ENCODE measurements around the gene ATP1B2.

ATP1B2 gene

DNA sequence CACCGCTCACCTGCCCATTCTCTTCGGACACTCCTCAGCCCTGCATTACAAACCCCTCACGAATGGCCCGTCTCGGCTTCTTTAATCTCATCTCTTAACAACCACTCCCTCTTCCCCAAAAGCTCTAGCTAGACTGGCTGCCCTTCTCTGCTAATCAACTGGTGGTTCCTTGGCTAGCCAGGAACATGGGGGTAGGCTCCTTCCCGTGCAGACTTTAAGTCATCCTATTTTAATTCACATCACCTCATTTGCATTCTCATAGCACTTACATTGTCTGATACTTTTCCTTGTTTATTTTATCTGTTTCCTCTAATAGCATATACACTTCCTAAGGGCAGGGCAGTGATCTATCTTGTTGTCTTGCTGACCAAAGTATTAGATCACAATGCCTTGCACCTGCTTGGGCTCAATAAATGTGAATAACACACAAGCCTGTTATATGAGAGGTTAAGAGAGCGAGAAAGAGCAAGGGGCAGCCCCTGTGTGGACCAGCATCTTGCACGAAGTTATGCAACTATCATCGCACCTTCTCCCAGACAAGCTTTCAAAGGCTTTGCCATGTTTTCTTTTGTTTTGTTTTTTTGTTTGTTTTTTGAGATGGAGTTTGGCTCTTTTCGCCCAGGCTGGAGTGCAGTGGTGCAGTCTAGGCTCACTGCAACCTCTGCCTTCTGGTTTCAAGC lies 26.8 kb downstream of the ATP1B2 start:
- peaks cover 3 to 10% (median 9%) of the 10 kb centered on the region in 5 donors for H3K9me3 ChIP-seq (ENCODE audit: control insufficient read depth in 5 of 5, low read length in 5 of 5)
- H3K4me1 ChIP-seq (ENCODE audit: control insufficient read depth in 5 of 5, insufficient read depth in 5 of 5, low read length in 5 of 5), result no peaks in the 10 kb centered on the region
- H3K36me3 ChIP-seq (ENCODE audit: control insufficient read depth in 5 of 5, insufficient read depth in 5 of 5, low read length in 5 of 5), result peaks cover 4 to 36% (median 32%) of the 10 kb centered on the region in 5 donors
- no peak overlapping the region for H3K27ac ChIP-seq (ENCODE audit: low read depth, low read length)
- no peak overlapping the region for H3K4me3 ChIP-seq (ENCODE audit: low read depth in 1 of 5, low read length in 5 of 5)
- no peak overlapping the region for H3K9ac ChIP-seq (ENCODE audit: low read length in 5 of 5)
- H3K27me3 ChIP-seq (ENCODE audit: control insufficient read depth in 5 of 5, insufficient read depth in 4 of 5, low read length in 5 of 5), result no peaks in the 10 kb centered on the region

DNA sequence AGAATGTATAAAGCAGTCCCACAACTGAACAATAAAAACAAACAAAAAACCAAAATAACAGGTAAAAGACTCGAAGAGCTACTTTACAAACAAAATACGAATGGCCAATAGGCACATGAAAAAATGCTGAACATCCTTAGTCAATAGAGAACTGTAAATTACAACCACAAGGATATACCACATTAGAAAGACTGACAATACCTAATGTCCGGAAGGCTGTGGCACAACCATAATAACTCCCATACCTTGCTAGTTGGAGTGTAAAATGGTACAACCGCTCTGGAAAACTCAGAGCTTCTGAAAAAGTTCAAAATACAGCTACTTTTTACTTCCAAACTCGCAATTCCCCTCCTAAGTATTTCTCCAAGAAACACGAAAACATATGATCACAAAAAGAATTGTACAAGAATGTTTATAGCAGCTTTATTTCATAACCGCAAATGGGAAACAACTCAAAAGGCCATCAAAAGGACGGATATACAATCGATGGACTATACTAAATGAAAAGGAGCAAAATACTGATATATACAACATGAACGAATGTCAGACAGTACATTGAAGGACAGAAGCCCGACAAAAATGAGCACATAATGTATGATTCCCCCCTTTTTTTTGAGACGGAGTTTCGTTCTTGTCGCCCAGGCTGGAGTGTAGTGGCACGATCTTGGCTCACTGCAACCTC lies 34.3 kb downstream of the ATP1B2 start:
- Histone ChIP-seq H3K27me3 (ENCODE audit: control insufficient read depth in 5 of 5, insufficient read depth in 4 of 5, low read length in 5 of 5) (no peaks in the 10 kb centered on the region), H3K9me3 (ENCODE audit: control insufficient read depth in 5 of 5, low read length in 5 of 5) (no peaks in the 10 kb centered on the region), H3K36me3 (ENCODE audit: control insufficient read depth in 5 of 5, insufficient read depth in 5 of 5, low read length in 5 of 5) (no peaks in the 10 kb centered on the region), H3K4me3 (ENCODE audit: low read depth in 1 of 5, low read length in 5 of 5) (peak overlapping the region; percentile 84 to 100 (median 99)), H3K4me1 (ENCODE audit: control insufficient read depth in 5 of 5, insufficient read depth in 5 of 5, low read length in 5 of 5) (peaks cover 4 to 39% (median 31%) of the 10 kb centered on the region in 5 donors), H3K9ac (ENCODE audit: low read length in 5 of 5) (peak overlapping the region in 3 of 5 donors; percentile 92 to 95 (median 92)), H3K27ac (ENCODE audit: low read depth, low read length) (peak overlapping the region; percentile 99)

DNA sequence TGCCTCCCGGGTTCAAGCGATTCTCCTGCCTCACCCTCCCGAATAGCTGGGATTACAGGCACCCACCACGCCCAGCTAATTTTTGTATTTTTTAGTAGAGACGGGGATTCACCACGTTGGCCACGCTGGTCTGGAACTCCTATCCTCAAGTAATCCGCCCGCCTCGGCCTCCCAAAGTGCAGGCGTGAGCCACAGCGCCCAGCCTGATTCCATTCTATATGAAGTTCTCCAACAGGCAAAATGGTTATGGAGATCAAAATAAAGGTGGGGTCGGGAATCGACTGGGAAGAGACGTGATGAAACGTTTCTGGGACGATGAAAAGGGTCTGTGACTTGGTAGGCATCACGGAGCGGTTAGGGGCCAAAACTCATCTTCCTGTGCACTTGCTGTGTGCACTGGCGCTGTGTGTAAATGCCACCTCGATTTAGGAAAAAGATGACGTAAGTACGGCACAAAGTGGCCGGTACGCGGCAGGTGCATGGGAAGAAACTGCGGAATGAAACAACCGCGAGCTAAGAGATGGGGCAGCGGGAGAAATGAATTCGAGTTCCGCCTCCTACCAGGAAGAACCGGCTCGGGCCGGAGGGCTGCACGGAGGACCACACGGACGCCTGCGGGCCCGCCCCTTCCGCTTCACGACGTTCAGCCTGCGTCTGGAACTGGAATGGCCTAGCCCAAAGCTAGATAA lies 35.0 kb downstream of the ATP1B2 start:
- Histone ChIP-seq H3K4me3 (ENCODE audit: low read depth in 1 of 5, low read length in 5 of 5) (peak overlapping the region; percentile 84 to 100 (median 99)), H3K9ac (ENCODE audit: low read length in 5 of 5) (peak overlapping the region; percentile 85 to 95 (median 92)), H3K27me3 (ENCODE audit: control insufficient read depth in 5 of 5, insufficient read depth in 4 of 5, low read length in 5 of 5) (no peaks in the 10 kb centered on the region), H3K9me3 (ENCODE audit: control insufficient read depth in 5 of 5, low read length in 5 of 5) (no peaks in the 10 kb centered on the region), H3K4me1 (ENCODE audit: control insufficient read depth in 5 of 5, insufficient read depth in 5 of 5, low read length in 5 of 5) (peaks cover 4 to 39% (median 31%) of the 10 kb centered on the region in 5 donors), H3K36me3 (ENCODE audit: control insufficient read depth in 5 of 5, insufficient read depth in 5 of 5, low read length in 5 of 5) (no peaks in the 10 kb centered on the region), H3K27ac (ENCODE audit: low read depth, low read length) (peak overlapping the region; percentile 99)

DNA sequence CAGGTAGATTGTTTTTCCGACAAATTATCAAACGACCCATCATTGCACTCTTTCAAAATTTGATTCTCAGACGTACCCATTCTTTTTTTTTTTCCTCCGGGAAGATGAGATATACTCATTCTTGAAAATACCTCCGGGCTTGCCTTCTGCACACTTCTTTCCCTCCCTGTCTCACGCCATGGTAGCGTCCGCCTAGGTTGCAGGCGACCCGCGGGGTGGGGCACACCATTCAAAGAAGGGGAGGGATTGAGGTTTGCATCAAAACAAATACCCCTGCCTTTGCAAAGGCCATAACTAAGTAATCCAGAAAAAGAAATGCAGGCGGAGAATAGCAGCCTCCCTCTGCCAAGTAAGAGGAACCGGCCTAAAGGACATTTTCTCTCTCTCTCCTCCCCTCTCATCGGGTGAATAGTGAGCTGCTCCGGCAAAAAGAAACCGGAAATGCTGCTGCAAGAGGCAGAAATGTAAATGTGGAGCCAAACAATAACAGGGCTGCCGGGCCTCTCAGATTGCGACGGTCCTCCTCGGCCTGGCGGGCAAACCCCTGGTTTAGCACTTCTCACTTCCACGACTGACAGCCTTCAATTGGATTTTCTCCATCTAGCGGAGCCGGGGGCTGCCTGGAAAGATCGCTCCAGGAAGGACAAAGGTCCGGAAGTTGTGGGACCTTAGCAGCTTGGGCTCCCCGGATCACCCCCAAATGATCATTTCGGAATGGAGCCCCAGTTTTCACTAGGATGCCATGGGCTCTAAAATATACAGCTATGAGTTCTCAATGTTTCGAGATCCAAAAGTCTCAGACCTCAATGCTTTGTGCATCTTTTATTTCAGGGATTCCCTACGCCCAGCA lies 35.7 kb downstream of the ATP1B2 start:
- H3K4me1 ChIP-seq (ENCODE audit: control insufficient read depth in 5 of 5, insufficient read depth in 5 of 5, low read length in 5 of 5), result peaks cover 4 to 39% (median 31%) of the 10 kb centered on the region in 5 donors

DNA sequence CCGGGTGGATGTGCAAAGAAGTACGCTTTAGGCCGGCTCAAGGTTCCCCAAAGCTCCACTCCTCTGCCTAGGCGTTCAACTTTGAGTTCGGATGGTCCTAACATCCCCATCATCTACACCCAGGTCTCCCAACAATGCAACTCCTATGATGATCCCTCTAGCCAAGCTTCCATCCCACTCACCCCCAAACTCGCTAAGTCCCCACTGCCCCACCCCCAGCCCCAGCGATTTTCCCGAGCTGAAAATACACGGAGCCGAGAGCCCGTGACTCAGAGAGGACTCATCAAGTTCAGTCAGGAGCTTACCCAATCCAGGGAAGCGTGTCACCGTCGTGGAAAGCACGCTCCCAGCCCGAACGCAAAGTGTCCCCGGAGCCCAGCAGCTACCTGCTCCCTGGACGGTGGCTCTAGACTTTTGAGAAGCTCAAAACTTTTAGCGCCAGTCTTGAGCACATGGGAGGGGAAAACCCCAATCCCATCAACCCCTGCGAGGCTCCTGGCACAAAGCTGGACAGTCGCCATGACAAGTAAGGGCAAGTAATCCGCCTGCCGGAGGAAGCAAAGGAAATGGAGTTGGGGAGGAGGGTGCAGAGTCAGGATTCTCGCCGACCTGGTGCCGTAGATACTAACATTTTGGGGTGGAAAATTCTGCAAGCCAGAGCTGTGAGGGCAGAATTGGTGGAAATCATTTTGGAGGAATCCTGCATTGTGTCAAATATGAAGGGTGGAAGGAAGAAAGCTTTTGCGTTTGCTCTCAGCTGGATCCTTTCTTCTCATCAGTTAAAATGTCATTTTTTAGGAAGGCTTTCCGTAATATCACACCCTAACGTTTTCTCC lies 36.6 kb downstream of the ATP1B2 start, which contains the start of gene TP53:
Gene TP53 (minus strand): TSS at position 419 of the 836 bp plus-strand sequence. CDS start 10,896 bp downstream, outside the sequence.
- no peaks in the 10 kb centered on the region for H3K36me3 ChIP-seq (ENCODE audit: control insufficient read depth in 5 of 5, insufficient read depth in 5 of 5, low read length in 5 of 5)
- H3K9ac ChIP-seq (ENCODE audit: low read length in 5 of 5), result peak within 1 kb of the TSS; percentile 88 to 95 (median 92)
- H3K4me1 ChIP-seq (ENCODE audit: control insufficient read depth in 5 of 5, insufficient read depth in 5 of 5, low read length in 5 of 5), result peaks cover 4 to 39% (median 31%) of the 10 kb centered on the region in 5 donors
- H3K9me3 ChIP-seq (ENCODE audit: control insufficient read depth in 5 of 5, low read length in 5 of 5), result no peaks in the 10 kb centered on the region
- H3K4me3 ChIP-seq (ENCODE audit: low read depth in 1 of 5, low read length in 5 of 5), result peak within 1 kb of the TSS; percentile 84 to 100 (median 99)
- H3K27me3 ChIP-seq (ENCODE audit: control insufficient read depth in 5 of 5, insufficient read depth in 4 of 5, low read length in 5 of 5), result no peaks in the 10 kb centered on the region
- peak within 1 kb of the TSS; percentile 99 for H3K27ac ChIP-seq (ENCODE audit: low read depth, low read length)

More for the DNA sequence above, 35.7 kb downstream of the ATP1B2 start:
- Histone ChIP-seq H3K27me3 (ENCODE audit: control insufficient read depth in 5 of 5, insufficient read depth in 4 of 5, low read length in 5 of 5) (no peaks in the 10 kb centered on the region), H3K36me3 (ENCODE audit: control insufficient read depth in 5 of 5, insufficient read depth in 5 of 5, low read length in 5 of 5) (no peaks in the 10 kb centered on the region), H3K9ac (ENCODE audit: low read length in 5 of 5) (peak overlapping the region; percentile 85 to 95 (median 92)), H3K9me3 (ENCODE audit: control insufficient read depth in 5 of 5, low read length in 5 of 5) (no peaks in the 10 kb centered on the region), H3K4me3 (ENCODE audit: low read depth in 1 of 5, low read length in 5 of 5) (peak overlapping the region; percentile 84 to 100 (median 99)), H3K27ac (ENCODE audit: low read depth, low read length) (peak overlapping the region; percentile 99)

DNA sequence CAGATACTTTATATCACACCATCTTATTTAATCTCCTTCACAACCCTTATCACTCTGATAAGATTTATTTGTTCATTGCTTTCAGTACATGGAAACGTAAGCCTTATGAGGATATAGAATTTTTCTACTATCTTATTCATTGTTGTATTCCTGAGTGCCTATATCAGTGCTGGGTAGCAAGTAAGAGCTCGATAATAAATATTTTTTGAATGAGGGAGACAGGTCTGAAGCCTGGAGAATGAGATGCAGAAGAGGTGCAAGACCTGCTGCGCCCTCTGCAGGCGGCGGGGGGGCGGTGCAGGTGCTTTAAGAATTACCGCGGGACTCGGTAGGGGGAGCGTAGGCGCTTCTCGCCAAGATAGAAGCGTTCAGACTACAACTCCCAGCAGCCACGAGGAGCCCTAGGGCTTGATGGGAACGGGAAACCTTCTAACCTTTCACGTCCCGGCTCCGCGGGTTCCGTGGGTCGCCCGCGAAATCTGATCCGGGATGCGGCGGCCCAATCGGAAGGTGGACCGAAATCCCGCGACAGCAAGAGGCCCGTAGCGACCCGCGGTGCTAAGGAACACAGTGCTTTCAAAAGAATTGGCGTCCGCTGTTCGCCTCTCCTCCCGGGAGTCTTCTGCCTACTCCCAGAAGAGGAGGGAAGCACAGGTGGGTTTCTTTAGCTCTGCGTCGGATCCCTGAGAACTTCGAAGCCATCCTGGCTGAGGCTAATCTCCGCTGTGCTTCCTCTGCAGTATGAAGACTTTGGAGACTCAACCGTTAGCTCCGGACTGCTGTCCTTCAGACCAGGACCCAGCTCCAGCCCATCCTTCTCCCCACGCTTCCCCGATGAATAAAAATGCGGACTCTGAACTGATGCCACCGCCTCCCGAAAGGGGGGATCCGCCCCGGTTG lies 37.4 kb downstream of the ATP1B2 start, which contains the start of gene WRAP53:
Gene WRAP53 (plus strand): TSS at position 570 of the 900 bp plus-strand sequence. CDS start 172 bp downstream, at position 742.
- Histone ChIP-seq H3K4me1 (ENCODE audit: control insufficient read depth in 5 of 5, insufficient read depth in 5 of 5, low read length in 5 of 5) (peaks cover 4 to 39% (median 31%) of the 10 kb centered on the region in 5 donors), H3K36me3 (ENCODE audit: control insufficient read depth in 5 of 5, insufficient read depth in 5 of 5, low read length in 5 of 5) (peaks cover 0 to 2% (median 0%) of the 10 kb centered on the region in 5 donors), H3K27ac (ENCODE audit: low read depth, low read length) (peak within 1 kb of the TSS; percentile 99), H3K9ac (ENCODE audit: low read length in 5 of 5) (peak within 1 kb of the TSS; percentile 88 to 95 (median 92)), H3K9me3 (ENCODE audit: control insufficient read depth in 5 of 5, low read length in 5 of 5) (no peaks in the 10 kb centered on the region), H3K4me3 (ENCODE audit: low read depth in 1 of 5, low read length in 5 of 5) (peak within 1 kb of the TSS; percentile 84 to 100 (median 99)), H3K27me3 (ENCODE audit: control insufficient read depth in 5 of 5, insufficient read depth in 4 of 5, low read length in 5 of 5) (no peaks in the 10 kb centered on the region)

DNA sequence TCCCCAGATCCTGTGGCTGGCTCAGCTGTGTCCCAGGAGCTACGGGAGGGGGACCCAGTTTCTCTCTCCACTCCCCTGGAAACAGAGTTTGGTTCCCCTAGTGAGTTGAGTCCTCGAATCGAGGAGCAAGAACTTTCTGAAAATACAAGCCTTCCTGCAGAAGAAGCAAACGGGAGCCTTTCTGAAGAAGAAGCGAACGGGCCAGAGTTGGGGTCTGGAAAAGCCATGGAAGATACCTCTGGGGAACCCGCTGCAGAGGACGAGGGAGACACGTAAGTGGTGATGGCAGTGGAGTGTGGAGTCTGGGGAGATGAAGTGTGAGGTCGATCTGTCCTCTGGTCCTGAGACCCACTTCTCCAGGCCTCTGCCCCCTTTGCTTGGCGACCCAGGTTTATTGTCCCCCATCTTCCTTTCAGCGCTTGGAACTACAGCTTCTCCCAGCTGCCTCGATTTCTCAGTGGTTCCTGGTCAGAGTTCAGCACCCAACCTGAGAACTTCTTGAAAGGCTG lies 38.1 kb downstream of the ATP1B2 start:
- Histone ChIP-seq H3K27ac (ENCODE audit: low read depth, low read length) (peak overlapping the region; percentile 61), H3K27me3 (ENCODE audit: control insufficient read depth in 5 of 5, insufficient read depth in 4 of 5, low read length in 5 of 5) (no peaks in the 10 kb centered on the region), H3K4me3 (ENCODE audit: low read depth in 1 of 5, low read length in 5 of 5) (peak overlapping the region; percentile 78 to 99 (median 90)), H3K4me1 (ENCODE audit: control insufficient read depth in 5 of 5, insufficient read depth in 5 of 5, low read length in 5 of 5) (peaks cover 4 to 39% (median 31%) of the 10 kb centered on the region in 5 donors), H3K9me3 (ENCODE audit: control insufficient read depth in 5 of 5, low read length in 5 of 5) (no peaks in the 10 kb centered on the region), H3K9ac (ENCODE audit: low read length in 5 of 5) (peak overlapping the region; percentile 67 to 89 (median 88)), H3K36me3 (ENCODE audit: control insufficient read depth in 5 of 5, insufficient read depth in 5 of 5, low read length in 5 of 5) (peaks cover 0 to 2% (median 0%) of the 10 kb centered on the region in 5 donors)

DNA sequence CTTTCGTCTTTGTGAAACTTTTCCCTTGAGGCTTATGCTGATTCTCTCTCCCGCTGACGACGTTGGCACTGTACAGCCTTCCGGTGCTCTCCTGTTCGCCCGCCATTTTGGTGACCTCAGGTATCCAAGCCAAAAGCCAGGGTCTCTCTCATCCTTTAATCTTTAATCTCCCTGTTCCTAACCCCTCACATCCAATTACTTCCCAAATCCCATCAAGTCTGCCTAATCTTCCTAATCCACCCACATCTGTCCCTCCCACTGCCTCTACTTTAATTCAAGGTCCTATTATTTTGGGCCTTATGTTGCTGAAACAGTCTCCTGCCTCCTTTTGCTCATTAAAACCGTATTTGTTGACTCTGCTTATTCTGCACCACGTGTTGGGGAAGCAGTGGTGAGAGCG lies 44.9 kb downstream of the ATP1B2 start:
- Histone ChIP-seq H3K36me3 (ENCODE audit: control insufficient read depth in 5 of 5, insufficient read depth in 5 of 5, low read length in 5 of 5) (peaks cover 0 to 14% (median 12%) of the 10 kb centered on the region in 5 donors), H3K27ac (ENCODE audit: low read depth, low read length) (no peak overlapping the region), H3K27me3 (ENCODE audit: control insufficient read depth in 5 of 5, insufficient read depth in 4 of 5, low read length in 5 of 5) (no peaks in the 10 kb centered on the region), H3K9ac (ENCODE audit: low read length in 5 of 5) (no peak overlapping the region), H3K4me1 (ENCODE audit: control insufficient read depth in 5 of 5, insufficient read depth in 5 of 5, low read length in 5 of 5) (no peaks in the 10 kb centered on the region), H3K9me3 (ENCODE audit: control insufficient read depth in 5 of 5, low read length in 5 of 5) (no peaks in the 10 kb centered on the region), H3K4me3 (ENCODE audit: low read depth in 1 of 5, low read length in 5 of 5) (no peak overlapping the region)
